SK-N-MC (cell line): ENCODE data around the gene STK39.
"Not testable (repeated sequence)": the region's sequence is repeated elsewhere in the genome, so short reads cannot be mapped to it uniquely, and the experiment has no call there.

ENCODE experiments used
- DNase-seq: peaks from one replicate; pipeline ENCODE4 v3.0.0-alpha.2; 2011; ENCODE audit warnings: low read depth, low spot score
- H3K27ac ChIP-seq: fragments of 200-600 bp; sonication (generic); 2 replicates; pipeline ENCODE4 v1.5.1; 2016; ENCODE audit warnings: mixed run types
- H3K36me3 ChIP-seq: fragments of 200-600 bp; sonication (generic); 2 replicates; pipeline ENCODE4 v1.6.1; 2017; ENCODE audit warnings: antibody characterized with exemption, low read length, mixed read lengths; ENCODE audit not compliant: insufficient read depth
- H3K4me3 ChIP-seq: fragments of 200-600 bp; sonication (generic); 2 replicates; pipeline ENCODE4 v1.5.1; 2016
- H3K9ac ChIP-seq: fragments of 200-600 bp; sonication (generic); 2 replicates; pipeline ENCODE4 v1.8.0; 2017; ENCODE audit warnings: mixed run types, mixed read lengths; ENCODE audit not compliant: insufficient read length
- H3K9me3 ChIP-seq: fragments of 200-600 bp; sonication (generic); 2 replicates; pipeline ENCODE4 v1.6.1; 2017; ENCODE audit warnings: low read depth, mild to moderate bottlenecking, antibody characterized with exemption, low read length, moderate library complexity, mixed read lengths
- EZH2 ChIP-seq: fragments of 200-600 bp; sonication (generic); IDR thresholded peaks from one replicate; pipeline ENCODE4 v1.6.1; 2017; ENCODE audit warnings: antibody characterized with exemption
- FOXP2 ChIP-seq: optimal IDR thresholded peaks from 2 replicates; pipeline ENCODE3; 2011; ENCODE audit warnings: mild to moderate bottlenecking, moderate library complexity; ENCODE audit not compliant: insufficient read depth; ENCODE audit errors: extremely low read length, control extremely low read depth
- POLR2AphosphoS5 ChIP-seq: IDR thresholded peaks from 2 replicates; pipeline ENCODE4 v1.6.1; 2012; ENCODE audit warnings: mild to moderate bottlenecking, low read depth, low read length, borderline replicate concordance

Gene STK39

GRCh38 chr2:168047091-168047690, 200.2 kb downstream of the STK39 start:
- no peak for DNase-seq
- Histone ChIP-seq H3K36me3 (no peaks in the 10 kb centered on the region), H3K27ac (no peak overlapping the region), H3K4me3 (no peak overlapping the region), H3K9ac (no peak overlapping the region), H3K9me3 (no peaks in the 10 kb centered on the region)
- no peak for TF ChIP-seq FOXP2

DNA sequence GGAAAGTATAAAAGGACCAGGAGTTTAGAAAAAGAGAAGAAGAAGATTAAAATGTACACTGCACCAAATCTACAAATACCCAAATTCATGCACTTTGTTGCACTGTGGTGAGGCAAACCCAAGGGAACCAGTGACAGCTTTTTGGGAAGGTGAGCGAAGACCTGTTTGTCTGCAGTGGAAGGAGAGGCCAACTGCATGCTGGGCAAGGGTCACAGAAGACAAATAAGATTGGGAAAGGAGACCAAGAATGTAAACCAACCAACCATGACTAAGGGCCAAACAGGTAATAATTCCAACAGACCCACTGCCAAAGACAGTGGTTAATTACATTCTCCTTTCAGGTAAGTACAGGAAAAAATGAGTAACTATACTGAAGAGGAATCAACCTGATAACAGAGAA, 202.8 kb downstream of the STK39 start:
- TF ChIP-seq EZH2 (no peak), FOXP2 (no peak), POLR2AphosphoS5 (no peak)
- H3K27ac ChIP-seq = no peak overlapping the region
- no peaks in the 10 kb centered on the region for H3K9me3 ChIP-seq
- DNase-seq = no peak
- H3K36me3 ChIP-seq = no peaks in the 10 kb centered on the region
- no peak overlapping the region for H3K4me3 ChIP-seq
- H3K9ac ChIP-seq = no peak overlapping the region

DNA sequence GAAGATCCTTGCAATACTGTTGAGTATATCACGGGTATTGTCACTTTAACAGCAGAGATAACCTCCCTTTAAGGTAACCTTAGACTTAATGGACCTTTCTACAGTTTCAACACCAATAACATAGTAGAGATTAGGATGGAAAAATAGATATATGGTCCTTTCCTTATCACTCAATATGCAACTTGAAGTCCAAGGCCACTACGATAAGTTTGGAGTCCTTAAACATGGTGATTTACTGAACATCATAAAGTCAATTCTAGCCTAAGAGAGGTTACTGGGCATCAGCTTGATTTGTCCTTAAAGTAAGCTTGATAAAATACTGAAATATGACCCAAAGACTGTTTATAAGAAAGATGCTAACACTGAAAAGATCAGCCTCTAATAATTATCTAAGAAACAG, 203.2 kb downstream of the STK39 start:
- H3K9me3 ChIP-seq = no peaks in the 10 kb centered on the region
- no peak for DNase-seq
- H3K9ac ChIP-seq = no peak overlapping the region
- H3K4me3 ChIP-seq = no peak overlapping the region
- H3K27ac ChIP-seq = no peak overlapping the region
- TF ChIP-seq FOXP2 (no peak), EZH2 (no peak), POLR2AphosphoS5 (no peak)
- H3K36me3 ChIP-seq = no peaks in the 10 kb centered on the region

DNA sequence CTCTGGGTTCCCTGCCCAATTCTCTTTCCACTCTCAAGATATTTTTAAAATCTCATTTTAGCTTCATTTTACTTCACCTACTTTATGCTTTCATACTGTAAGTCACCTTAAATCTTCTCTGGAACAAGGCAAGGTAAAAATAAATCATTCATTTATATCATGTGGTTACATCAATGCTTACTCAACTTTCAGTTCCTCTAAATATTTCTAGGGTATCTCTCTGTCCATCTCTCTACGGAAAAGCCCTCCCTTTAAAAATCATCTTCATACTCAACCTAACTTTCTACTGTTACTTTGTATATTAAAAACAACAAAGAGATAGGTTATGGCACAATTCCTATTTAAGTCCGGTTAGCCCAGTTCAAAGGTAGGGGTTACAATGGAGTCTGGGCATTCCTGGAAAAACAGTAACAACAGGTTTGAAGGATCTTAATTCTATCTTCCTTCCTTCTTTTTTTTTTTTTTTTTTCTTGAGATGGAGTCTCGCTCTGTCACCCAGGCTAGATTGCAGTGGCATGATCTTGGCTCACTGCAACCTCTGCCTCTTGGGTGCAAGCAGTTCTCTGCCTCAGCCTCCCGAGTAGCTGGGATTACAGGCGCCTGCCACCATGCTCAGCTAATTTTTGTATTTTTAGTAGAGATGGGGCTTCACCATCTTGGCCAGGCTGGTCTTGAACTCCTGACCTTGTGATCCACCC, 205.1 kb downstream of the STK39 start:
- H3K4me3 ChIP-seq, H3K9me3 ChIP-seq, H3K9ac ChIP-seq, DNase-seq, H3K27ac ChIP-seq, H3K36me3 ChIP-seq: not testable (repeated sequence)

- Histone ChIP-seq H3K9ac (no peak overlapping the region), H3K36me3 (no peaks in the 10 kb centered on the region), H3K9me3 (no peaks in the 10 kb centered on the region), H3K27ac (no peak overlapping the region), H3K4me3 (no peak overlapping the region)
- TF ChIP-seq FOXP2 = no peak
- TF ChIP-seq EZH2 = no peak
- TF ChIP-seq POLR2AphosphoS5 = no peak
- no peak for DNase-seq
These were observed 207.5 kb downstream of the STK39 start for GRCh38 chr2:168039881-168040280.

GRCh38 chr2:168037778-168038177, 209.6 kb downstream of the STK39 start:
- Histone ChIP-seq H3K9ac (no peak overlapping the region), H3K9me3 (no peaks in the 10 kb centered on the region), H3K27ac (no peak overlapping the region), H3K36me3 (no peaks in the 10 kb centered on the region), H3K4me3 (no peak overlapping the region)
- no peak for TF ChIP-seq POLR2AphosphoS5
- no peak for DNase-seq

- H3K36me3 ChIP-seq = no peaks in the 10 kb centered on the region
- H3K27ac ChIP-seq = no peak overlapping the region
- no peak for TF ChIP-seq POLR2AphosphoS5
- no peak for TF ChIP-seq EZH2
- no peak for TF ChIP-seq FOXP2
- DNase-seq = no peak
- H3K9ac ChIP-seq = no peak overlapping the region
- no peak overlapping the region for H3K4me3 ChIP-seq
- no peaks in the 10 kb centered on the region for H3K9me3 ChIP-seq
These were observed 211.9 kb downstream of the STK39 start for GRCh38 chr2:168035458-168035857.

DNA sequence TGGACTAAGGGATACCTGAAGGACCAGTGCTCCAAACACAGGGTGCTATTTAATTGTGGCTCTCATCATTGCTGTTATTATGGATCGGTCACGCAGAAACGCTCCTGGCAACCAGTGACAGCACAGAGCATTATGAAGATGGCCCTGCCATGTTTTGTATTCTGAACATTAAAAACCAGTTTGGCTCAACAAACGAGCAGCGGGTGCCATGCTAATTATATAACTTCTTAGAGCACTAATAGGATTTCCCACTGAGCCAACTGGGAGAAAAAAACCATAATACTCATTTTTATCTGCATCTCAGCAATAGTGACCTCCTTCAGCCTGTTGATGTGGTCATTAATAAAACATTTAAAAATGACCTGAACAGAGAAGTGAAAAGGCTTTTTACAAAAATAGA, 212.8 kb downstream of the STK39 start:
- no peak for DNase-seq
- no peak overlapping the region for H3K4me3 ChIP-seq
- TF ChIP-seq FOXP2 (no peak), EZH2 (no peak)

GRCh38 chr2:168033966-168034365, 213.4 kb downstream of the STK39 start:
- H3K9me3 ChIP-seq = no peaks in the 10 kb centered on the region
- no peak overlapping the region for H3K27ac ChIP-seq
- DNase-seq = no peak
- TF ChIP-seq POLR2AphosphoS5 (no peak), EZH2 (no peak), FOXP2 (no peak)
- H3K36me3 ChIP-seq = no peaks in the 10 kb centered on the region
- H3K9ac ChIP-seq = no peak overlapping the region
- H3K4me3 ChIP-seq = no peak overlapping the region

More for the DNA sequence above, 212.8 kb downstream of the STK39 start:
- no peak overlapping the region for H3K27ac ChIP-seq
- no peak overlapping the region for H3K9ac ChIP-seq
- no peaks in the 10 kb centered on the region for H3K36me3 ChIP-seq
- H3K9me3 ChIP-seq = no peaks in the 10 kb centered on the region
